NB4 (cell line): ENCODE data around the gene EPHA4.
"Not testable (repeated sequence)": the region's sequence is repeated elsewhere in the genome, so short reads cannot be mapped to it uniquely, and the experiment has no call there.

Source experiments
- DNase-seq: peaks from one replicate; pipeline ENCODE4 v3.0.0; 2010; ENCODE audit warnings: low read depth
- H3K4me3 ChIP-seq: one replicate; pipeline ENCODE4 v1.5.1; 2011; ENCODE audit warnings: mild to moderate bottlenecking, low read depth, low read length, moderate library complexity
- MYC ChIP-seq: IDR thresholded peaks from 2 replicates; pipeline ENCODE4 v1.6.1; 2011; ENCODE audit warnings: low read depth, low read length
- POLR2A ChIP-seq: IDR thresholded peaks from 2 replicates; pipeline ENCODE4 v1.6.1; 2011; ENCODE audit warnings: mild to moderate bottlenecking; ENCODE audit not compliant: insufficient read length; ENCODE audit errors: extremely low read depth
- TF ChIP-seq, protein P1 (sequence below): IDR thresholded peaks from one replicate; pipeline ENCODE4 v1.5.1; 2012; ENCODE audit warnings: low read depth, low read length
- TF ChIP-seq, protein P2 (sequence below): IDR thresholded peaks from 2 replicates; pipeline ENCODE4 v1.6.1; 2011; ENCODE audit warnings: low read depth, low read length

The EPHA4 gene

DNA sequence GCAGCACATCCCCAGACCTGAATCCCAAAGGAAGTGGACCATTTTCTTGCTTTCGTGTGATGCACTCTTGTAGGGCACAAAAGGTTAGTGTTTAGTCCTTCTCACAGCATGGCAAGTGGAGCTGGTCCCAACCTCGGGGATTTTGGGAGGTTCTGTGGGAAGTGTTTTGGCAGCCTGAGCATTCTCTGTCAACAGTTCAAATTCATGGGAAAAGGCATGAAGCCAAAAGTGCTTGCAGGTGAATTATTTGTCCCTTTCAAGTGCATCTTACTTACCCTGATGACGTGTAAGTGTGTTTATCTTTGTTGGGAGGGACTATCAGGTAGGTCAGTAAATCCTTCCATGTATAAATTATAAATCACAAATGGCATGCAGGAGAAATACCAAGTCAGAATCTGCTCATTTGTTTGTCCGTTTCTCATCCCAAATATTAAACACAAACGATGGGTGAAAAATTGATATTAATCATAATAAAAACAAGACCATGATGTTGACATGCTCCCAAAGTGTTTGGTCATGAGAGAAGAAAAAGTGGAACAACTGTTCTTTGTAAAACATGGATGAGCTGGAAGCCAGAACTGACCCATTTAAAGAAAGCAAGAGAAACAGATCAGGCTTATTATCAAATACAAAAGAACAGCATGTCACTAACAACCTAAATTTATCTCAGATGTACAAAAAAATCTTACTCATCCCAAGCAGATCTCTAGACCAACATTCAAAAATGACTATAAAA lies 57.6 kb downstream of the EPHA4 start:
- TF ChIP-seq POLR2A (no peak), MYC (no peak)
- TF ChIP-seq, protein P1, sequence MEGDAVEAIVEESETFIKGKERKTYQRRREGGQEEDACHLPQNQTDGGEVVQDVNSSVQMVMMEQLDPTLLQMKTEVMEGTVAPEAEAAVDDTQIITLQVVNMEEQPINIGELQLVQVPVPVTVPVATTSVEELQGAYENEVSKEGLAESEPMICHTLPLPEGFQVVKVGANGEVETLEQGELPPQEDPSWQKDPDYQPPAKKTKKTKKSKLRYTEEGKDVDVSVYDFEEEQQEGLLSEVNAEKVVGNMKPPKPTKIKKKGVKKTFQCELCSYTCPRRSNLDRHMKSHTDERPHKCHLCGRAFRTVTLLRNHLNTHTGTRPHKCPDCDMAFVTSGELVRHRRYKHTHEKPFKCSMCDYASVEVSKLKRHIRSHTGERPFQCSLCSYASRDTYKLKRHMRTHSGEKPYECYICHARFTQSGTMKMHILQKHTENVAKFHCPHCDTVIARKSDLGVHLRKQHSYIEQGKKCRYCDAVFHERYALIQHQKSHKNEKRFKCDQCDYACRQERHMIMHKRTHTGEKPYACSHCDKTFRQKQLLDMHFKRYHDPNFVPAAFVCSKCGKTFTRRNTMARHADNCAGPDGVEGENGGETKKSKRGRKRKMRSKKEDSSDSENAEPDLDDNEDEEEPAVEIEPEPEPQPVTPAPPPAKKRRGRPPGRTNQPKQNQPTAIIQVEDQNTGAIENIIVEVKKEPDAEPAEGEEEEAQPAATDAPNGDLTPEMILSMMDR, result no peak
- TF ChIP-seq, protein P2, sequence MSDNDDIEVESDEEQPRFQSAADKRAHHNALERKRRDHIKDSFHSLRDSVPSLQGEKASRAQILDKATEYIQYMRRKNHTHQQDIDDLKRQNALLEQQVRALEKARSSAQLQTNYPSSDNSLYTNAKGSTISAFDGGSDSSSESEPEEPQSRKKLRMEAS, result no peak

DNA sequence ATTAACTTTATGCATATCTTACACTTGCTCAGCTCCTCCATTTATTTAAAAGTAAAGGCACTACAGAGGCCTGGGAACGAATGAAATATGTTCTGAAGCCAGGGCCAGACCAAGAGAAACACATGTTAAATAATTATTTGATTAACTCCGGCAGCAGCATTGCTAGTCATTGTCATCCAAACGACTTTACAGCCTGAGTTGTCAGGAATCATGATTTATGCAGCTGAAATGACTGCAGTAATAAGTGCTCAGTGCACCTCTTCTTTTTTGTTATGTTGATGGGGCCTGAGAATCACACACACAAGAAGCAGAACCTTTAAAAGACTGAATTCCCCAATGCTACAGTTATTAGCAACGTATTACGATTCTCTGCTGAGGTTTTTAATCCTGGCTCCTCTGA lies 58.9 kb downstream of the EPHA4 start:
- no peak for DNase-seq
- no peak for TF ChIP-seq MYC
- TF ChIP-seq, protein P1, result no peak
- TF ChIP-seq, protein P2, result no peak
- no peak for TF ChIP-seq POLR2A
- H3K4me3 ChIP-seq, result no peak overlapping the region

More for the DNA sequence above, 57.6 kb downstream of the EPHA4 start:
- no peak for DNase-seq
- H3K4me3 ChIP-seq, result no peak overlapping the region

DNA sequence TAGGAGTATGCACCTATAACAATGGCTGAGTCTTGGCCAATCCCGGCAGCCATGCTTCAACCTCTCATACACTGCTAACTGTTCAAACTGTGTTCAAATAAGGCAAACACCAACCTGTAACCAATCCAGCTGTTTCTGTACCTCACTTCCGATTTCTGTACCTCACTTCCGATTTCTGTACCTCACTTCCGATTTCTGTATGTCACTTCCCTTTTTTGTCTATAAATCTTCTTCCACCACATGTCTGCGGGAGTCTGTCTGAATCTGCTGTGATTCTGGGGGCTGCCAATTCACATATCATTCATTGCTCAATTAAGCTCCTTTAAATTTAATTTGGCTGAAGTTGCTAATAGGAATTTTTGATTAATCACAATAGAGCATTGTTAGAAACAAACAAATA lies 60.8 kb downstream of the EPHA4 start:
- peak; percentile 4 for DNase-seq
- H3K4me3 ChIP-seq, result not testable (repeated sequence)

DNA sequence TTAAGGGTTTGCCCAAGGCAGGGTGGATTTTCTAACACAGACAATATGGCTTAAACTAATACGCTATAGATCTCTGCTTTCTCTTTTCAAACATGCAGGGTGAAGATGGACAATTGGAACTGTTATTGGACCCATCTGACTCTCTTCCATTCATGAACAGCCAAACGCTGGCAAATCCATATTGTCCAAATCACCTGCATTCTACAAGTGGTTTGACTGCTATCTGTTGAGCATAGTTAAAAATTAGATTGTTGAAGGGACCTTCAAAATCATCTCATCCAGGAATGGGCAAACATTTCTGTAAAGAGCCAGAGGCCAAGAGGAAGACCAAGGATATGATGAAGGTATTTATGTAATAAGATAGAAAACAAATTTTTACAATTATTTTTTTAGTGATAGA lies 65.6 kb downstream of the EPHA4 start:
- H3K4me3 ChIP-seq, result no peak overlapping the region
- TF ChIP-seq, protein P2, result no peak
- TF ChIP-seq, protein P1, result no peak
- TF ChIP-seq POLR2A (no peak), MYC (no peak)
- no peak for DNase-seq

DNA sequence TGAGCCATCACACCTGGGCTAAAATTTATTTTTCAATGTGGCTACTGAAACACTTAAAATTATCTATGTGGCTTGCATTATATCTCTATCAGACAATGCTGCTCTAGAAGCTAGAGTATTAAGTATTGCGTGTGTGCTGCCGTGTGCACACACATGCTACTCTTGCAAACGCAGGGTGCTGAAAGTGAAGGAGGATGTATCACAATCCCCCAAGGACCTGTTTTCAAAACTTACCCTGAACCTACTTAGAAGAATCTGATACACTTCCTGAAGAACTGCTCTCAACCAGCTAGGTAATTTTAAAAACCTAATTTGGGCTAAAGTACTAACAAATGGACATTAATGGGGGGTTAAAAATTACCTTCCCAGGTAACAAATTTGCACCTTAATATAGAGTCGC lies 66.5 kb downstream of the EPHA4 start:
- no peak for DNase-seq
- TF ChIP-seq, protein P2, result no peak
- no peak for TF ChIP-seq MYC
- TF ChIP-seq, protein P1, result no peak
- no peak for TF ChIP-seq POLR2A
- H3K4me3 ChIP-seq, result no peak overlapping the region

- H3K4me3 ChIP-seq, result no peak overlapping the region
- DNase-seq, result no peak
- no peak for TF ChIP-seq MYC
- TF ChIP-seq, protein P2, result no peak
- TF ChIP-seq POLR2A, result no peak
- TF ChIP-seq, protein P1, result no peak
These were observed 67.2 kb downstream of the EPHA4 start for GRCh38 chr2:221504905-221505304.
